Activated T-cell treated with anti-CD3 and anti-CD28 coated beads for 4 hours (primary cell): ENCODE results near the gene DCDC2C.

Experiments used
- DNase-seq: peaks from one replicate; pipeline ENCODE4 v3.0.0-alpha.2; 2020

The DCDC2C gene

GRCh38 chr2:3839476-3839875 lies 136.1 kb downstream of the DCDC2C start:
- no peak for DNase-seq

DNA sequence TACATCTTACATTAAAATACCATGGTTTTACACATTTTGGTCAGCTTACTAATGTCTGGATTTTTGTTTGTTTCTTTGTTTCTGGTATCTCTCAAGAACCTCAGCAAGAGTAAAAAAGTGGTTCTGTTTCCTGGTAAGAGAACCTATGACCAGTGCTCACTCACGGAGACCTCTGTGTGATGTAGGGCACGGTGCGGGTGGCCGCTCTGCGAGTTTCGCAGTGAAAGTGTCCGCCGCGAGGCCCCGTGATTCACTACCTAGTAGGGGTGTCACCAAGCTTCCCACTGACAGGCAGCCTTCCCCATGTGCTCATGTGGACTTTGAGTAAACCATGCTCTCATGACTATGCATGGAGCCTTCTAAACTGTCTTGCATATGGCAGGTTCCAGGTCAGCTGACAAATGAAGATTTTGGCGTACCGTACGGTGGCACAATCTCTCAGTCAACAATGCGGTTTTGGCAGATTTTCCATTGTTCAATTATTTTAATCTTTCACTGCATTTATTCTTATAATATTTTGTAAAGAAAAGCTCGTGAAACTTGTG lies 137.3 kb downstream of the DCDC2C start:
- DNase-seq, result no peak

DNA sequence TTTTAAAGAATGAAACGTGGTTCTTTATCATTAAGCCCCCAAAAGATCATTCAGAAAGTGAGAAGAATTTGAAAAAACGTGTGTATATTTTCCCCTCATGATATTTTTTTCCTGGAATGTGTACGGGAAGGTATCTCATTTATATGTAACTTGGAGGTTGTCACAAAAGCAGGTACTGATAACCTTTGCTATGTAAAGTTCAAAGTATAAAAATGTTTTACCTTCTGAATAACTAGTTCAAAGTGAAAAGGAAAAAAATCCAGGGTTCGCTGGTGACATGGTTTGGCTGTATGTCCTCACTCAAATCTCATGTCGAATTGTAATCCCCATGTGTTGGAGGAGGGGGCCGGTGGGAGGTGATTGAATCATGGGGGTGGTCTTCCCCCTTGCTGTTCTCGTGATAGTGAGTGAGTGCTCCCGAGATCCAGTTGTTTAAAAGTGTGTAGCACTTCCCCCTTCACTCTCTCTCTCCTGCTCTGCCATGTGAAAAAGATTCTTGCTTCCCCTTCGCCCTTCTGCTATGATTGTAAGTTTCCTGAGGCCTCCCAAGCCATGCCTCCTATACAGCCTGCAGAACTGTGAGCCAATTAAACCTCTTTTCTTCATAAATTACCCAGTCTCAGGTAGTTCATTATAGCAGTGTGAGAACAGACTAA lies 144.2 kb downstream of the DCDC2C start:
- DNase-seq, result no peak

DNA sequence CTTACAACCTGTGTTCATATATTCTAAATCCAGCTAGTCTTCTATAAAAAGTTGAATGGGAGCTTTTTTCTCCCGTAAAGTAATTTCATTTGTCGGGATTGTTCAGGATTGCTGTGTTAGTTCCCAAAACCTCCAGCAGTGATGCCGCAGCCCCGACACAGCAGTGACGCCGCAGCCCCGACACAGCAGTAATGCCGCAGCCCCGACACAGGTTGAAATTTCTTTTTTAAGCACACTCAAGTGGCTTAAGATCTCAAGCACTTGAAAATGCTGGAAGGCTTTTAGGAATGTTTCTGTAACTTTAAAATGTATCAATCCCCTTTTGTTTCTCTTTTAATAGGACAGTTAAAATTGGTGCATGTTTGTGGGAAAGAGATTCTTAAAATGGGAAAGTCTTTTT lies 145.4 kb downstream of the DCDC2C start:
- no peak for DNase-seq

- DNase-seq, result no peak
Observed at GRCh38 chr2:3849213-3849612, 145.8 kb downstream of the DCDC2C start.

- no peak for DNase-seq
Observed at GRCh38 chr2:3857576-3857975, 154.2 kb downstream of the DCDC2C start.

DNA sequence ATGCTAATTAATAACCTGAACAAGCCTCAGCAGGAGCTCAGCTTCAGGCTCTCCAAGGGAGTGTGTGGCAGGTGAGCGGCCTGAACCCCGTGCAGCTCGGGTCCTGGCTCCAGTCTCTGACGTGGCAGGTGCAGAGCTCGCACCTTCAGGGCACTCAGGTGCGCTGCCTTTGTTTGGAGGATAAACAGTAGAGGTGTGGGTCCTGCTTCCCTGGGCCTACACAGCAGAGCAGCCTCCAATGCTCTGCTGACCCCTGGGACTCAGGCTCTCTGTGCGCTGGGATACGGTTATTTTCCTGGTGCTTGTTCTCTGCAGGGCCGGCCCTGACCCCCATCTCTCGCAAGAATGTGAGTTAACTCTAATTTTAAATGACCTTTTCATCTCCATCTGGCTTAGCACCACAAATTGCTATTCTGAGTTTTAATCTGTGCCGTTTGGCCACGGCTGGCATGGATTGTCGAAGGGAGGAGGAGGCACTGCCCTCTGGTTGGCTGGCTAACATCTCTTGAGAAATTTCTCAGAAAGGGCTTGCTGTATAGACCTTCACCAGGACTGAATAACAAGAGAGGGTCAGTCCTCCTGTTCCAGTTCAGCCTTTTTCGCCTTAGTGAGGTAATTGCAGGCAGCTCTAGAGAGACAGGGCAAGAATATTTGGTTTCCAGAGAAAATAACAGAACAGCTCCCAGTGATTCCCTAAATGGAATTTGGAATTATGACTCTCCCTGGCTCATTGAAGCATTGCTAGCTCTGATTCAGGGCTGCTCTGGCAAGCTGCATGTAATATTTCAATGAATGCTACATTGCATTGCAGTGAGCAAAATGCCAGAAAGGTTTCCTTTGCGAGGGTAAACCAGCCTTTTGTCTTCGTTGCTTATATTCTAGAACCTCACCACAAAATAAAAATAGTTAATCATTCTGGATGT lies 161.8 kb downstream of the DCDC2C start:
- no peak for DNase-seq

DNA sequence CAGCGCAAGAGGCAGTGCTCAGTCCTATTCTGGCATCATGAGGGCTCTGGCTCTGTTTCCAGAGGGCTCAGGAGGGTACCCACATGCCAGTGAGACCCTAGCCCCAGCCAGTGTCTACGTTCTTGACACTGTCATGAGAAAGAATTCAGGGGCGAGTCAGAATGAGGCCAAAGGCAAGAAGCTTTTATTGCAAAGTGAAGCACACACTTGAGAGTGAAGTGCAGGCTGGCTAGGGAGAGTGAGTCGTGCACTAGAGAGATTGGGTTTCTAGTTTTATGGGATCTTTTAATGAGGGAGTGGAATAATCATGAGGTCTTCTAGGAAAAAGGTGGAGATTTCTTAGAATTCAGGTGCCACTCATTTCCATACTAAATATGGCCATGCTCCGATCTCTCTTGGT lies 164.1 kb downstream of the DCDC2C start:
- no peak for DNase-seq

DNA sequence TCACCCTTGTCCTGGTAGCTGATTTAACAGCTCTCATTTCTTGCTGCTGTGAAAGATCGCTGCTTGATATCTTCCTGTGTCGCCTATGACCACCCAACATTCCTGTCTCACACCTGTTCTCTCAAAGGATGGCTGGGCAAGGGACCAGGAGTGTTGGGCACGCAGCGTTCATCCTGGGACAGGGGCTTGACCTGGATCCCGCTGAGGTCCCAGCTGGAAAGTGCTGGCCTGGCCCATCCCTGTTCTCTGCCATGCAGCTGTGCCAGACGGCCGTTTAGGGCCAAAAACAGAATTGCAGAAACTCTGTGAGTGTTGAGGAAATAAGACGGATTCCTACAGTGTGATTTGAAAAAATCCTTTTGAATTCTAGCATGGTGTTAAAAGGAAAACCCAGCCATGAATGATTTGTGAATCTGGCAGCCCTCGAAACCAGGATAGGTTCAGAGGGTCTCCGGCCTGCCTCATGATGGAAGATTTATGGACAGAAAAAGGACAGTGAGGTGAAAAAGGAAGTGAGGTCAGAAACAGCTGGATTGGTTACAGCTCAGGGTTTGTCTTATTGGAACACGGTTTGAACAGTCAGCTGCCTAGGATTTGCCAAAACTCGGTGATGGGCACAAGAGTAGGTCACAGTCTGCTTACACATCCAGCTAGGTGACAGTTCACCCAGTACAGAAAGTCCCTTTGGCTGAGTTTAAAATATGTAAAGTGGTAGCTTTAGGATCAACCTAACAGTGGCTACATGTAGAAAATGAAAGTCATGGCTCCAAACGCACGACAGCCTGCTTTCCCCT lies 164.8 kb downstream of the DCDC2C start:
- DNase-seq, result no peak

GRCh38 chr2:3870222-3870621 lies 166.8 kb downstream of the DCDC2C start:
- no peak for DNase-seq

DNA sequence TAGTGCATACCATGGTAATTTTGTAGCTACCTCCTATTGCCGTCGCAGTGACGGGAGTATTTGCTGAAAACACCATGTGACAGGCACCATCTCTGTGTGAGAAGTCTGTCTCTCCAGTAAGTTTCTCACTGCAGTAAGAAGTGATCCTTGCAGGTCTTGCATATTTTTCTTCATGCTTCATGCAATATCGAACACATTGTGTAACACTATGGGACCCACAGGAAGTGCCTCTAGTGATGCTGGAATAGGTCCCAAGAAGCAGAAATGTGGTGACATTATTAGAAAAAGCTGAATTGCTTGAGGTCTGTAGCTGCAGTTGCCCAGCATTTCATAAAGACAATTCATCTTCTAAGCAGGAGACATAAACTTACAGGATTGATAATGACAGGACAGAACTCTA lies 167.6 kb downstream of the DCDC2C start:
- DNase-seq, result no peak

GRCh38 chr2:3872451-3872850 lies 169.1 kb downstream of the DCDC2C start:
- DNase-seq, result no peak

DNA sequence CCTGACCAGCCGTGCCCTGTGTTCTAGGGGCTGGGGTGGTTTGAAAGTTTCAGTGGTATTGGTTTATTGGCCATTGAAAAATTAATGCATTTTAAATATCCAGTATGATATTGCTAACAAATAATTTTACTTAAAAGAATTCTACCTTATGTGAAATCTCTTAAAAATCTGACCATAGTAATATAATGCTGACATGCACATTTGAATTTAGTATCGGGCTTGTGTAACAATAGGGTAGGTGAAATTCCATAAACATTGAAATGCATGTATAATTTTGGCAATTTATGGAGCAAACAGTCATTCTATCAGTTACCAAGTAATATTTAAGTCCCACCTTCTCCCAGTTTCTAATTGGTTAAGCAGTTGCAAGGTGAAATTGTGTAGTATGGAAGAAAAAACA lies 170.5 kb downstream of the DCDC2C start:
- DNase-seq, result no peak

GRCh38 chr2:3876221-3876620 lies 172.8 kb downstream of the DCDC2C start:
- DNase-seq, result no peak

GRCh38 chr2:3876685-3877084 lies 173.3 kb downstream of the DCDC2C start:
- DNase-seq, result no peak

DNA sequence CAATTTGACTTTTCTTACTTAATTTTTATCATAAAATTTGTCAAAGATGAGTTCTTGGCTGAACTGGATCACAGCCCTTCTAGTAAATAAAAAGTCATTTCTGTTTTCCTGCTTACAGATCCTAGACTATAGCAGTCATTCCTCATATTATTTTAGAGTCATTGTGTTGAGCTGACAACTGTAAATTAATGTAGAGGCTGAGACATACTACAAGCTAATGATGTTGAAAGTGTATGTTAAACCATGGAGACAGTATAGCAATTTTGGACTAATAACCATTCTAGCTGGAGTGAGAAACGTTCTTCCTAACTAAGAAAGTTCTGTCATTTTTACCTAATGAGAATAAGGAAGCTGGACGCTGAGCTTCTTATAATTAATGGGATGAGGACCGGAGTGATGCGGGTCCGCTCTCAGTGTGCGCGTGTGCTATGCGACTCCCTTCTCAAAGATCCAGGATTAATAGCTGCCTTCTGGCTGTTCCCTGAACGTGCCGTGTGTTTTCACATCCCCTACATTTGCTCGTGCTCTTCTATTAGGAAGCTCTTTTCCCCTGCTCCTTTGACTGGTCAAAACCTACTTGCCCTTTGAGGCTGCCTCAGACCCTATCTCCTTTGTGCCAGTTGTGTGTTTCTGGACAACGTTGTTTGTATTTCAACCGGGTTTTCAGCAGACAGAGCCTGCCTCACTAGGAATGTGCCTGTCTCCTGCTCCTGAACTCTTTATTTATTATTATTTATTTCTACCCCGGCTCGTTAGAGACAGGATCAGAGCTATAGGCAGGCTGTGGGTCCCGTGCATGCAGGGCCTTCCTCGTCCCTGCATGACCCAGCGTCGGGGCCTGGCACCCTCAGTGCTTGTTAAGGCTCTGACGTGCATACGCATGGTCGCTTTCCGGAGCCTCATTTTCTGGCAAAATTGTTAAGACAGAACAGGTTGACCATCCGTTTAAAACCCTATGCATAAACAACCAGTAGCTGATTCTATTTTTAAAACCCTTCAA lies 182.6 kb downstream of the DCDC2C start:
- no peak for DNase-seq

GRCh38 chr2:3895021-3895420 lies 191.6 kb downstream of the DCDC2C start:
- DNase-seq, result no peak
